CD4-positive, alpha-beta T cell treated with Interleukin-21 for 1 hour (primary cell): ENCODE results near the gene COA3.

Experiments
- DNase-seq: peaks from one replicate; pipeline ENCODE4 v3.0.0-alpha.2; 2020

The COA3 gene

GRCh38 chr17:42798383-42799380 is at the start of gene COA3, which contains the start of gene CNTD1:
Gene COA3, minus strand, starts transcription at chr17:42798704. Its CDS starts 23 bp downstream, at chr17:42798681.
Gene CNTD1, plus strand, starts transcription at chr17:42798861. Its CDS starts 207 bp downstream, at chr17:42799068.
- peak; percentile 78 for DNase-seq

GRCh38 chr17:42848093-42848492 is 49.6 kb upstream of the COA3 start:
- DNase-seq, result no peak

GRCh38 chr17:42846594-42847280 is 48.2 kb upstream of the COA3 start:
- no peak for DNase-seq

GRCh38 chr17:42845918-42846593 is 47.6 kb upstream of the COA3 start:
- no peak for DNase-seq

- DNase-seq, result no peak
Measured at GRCh38 chr17:42845556-42845917, 47.0 kb upstream of the COA3 start.

- DNase-seq, result no peak
Measured at GRCh38 chr17:42844761-42845555, 46.5 kb upstream of the COA3 start.

GRCh38 chr17:42844271-42844670 is 45.8 kb upstream of the COA3 start, which contains the start of gene AOC2:
Gene AOC2, plus strand, starts transcription at chr17:42844580. Its CDS starts 47 bp downstream, at chr17:42844627.
- DNase-seq, result no peak

GRCh38 chr17:42843358-42843934 is 44.9 kb upstream of the COA3 start:
- peak; percentile 34 for DNase-seq

- DNase-seq, result no peak
Measured at GRCh38 chr17:42841975-42842685, 43.6 kb upstream of the COA3 start.

- DNase-seq, result no peak
Measured at GRCh38 chr17:42835732-42836131, 37.2 kb upstream of the COA3 start.

GRCh38 chr17:42833767-42834422 is 35.4 kb upstream of the COA3 start:
- DNase-seq, result peak; percentile 4

- peak; percentile 91 for DNase-seq
Measured at GRCh38 chr17:42832934-42833766, 34.6 kb upstream of the COA3 start, which contains the start of gene PSME3. Gene PSME3, plus strand, starts transcription at chr17:42833397. Its CDS starts 235 bp downstream, at chr17:42833632.

GRCh38 chr17:42832213-42832933 is 33.9 kb upstream of the COA3 start:
- no peak for DNase-seq

GRCh38 chr17:42830971-42831370 is 32.5 kb upstream of the COA3 start:
- DNase-seq, result no peak

- no peak for DNase-seq
Measured at GRCh38 chr17:42827472-42827871, 29.0 kb upstream of the COA3 start.

GRCh38 chr17:42821176-42821575 is 22.7 kb upstream of the COA3 start:
- DNase-seq, result no peak

- peak; percentile 70 for DNase-seq
Measured at GRCh38 chr17:42819939-42820535, 21.5 kb upstream of the COA3 start.

- no peak for DNase-seq
Measured at GRCh38 chr17:42818379-42818778, 19.9 kb upstream of the COA3 start.
